ENCODE data around the gene ABLIM3. TPM values are rescaled to one million over a fixed set of nuclear protein-coding genes. Genes with fewer than 3 reads are reported as not detected.

Gene ABLIM3
- total RNA-seq, 1 experiment from 2014 or later = 111 TPM

GRCh38 chr5:149099920-149100319 lies 41.4 kb upstream of the ABLIM3 start:
- Histone ChIP-seq H3K4me3 (no peak overlapping the region), H3K9me3 (ENCODE audit: insufficient read depth, low read depth) (peaks cover 40% of the 10 kb centered on the region), H3K79me2 (ENCODE audit: low read depth) (no peaks in the 10 kb centered on the region), H3K36me3 (ENCODE audit: low read depth) (peaks cover 18% of the 10 kb centered on the region), H3K4me1 (replicated peaks; ENCODE audit: insufficient read depth) (peaks cover 8% of the 10 kb centered on the region; the same call in 1 of the 2 replicates), H3F3A (ENCODE audit: insufficient read depth, low read depth) (no peaks in the 10 kb centered on the region), H3K27ac (no peak overlapping the region), H3K4me2 (no peak overlapping the region), H4K20me1 (ENCODE audit: insufficient read depth) (no peaks in the 10 kb centered on the region), H3K27me3 (ENCODE audit: insufficient read depth, low read depth) (no peaks in the 10 kb centered on the region), H2AFZ (no peak overlapping the region), H3K9me2 (ENCODE audit: insufficient read depth) (no peaks in the 10 kb centered on the region)
- TF ChIP-seq EZH2 (IDR thresholded peaks at IDR 0.05; ENCODE audit: low read depth) (no peak), CTCF (conservative IDR thresholded peaks at IDR 0.05) (no peak)
- intact Hi-C loops (cut with micrococcal nuclease; ENCODE audit: unreplicated experiment) = no loop called here
- DNase-seq = no peak
- CTCF ChIA-PET = no interaction called here
- BruUV-seq (replicated peaks) = no TSS peak
- POLR2A ChIA-PET (ENCODE audit: unreplicated experiment) = no interaction called here

GRCh38 chr5:149100331-149100730 lies 41.0 kb upstream of the ABLIM3 start:
- no peak for DNase-seq
- Histone ChIP-seq H3K27ac (no peak overlapping the region), H3K4me2 (no peak overlapping the region), H3K4me1 (replicated peaks; ENCODE audit: insufficient read depth) (peaks cover 4% of the 10 kb centered on the region; the same call in 1 of the 2 replicates), H3K27me3 (ENCODE audit: insufficient read depth, low read depth) (no peaks in the 10 kb centered on the region), H2AFZ (no peak overlapping the region), H4K20me1 (ENCODE audit: insufficient read depth) (no peaks in the 10 kb centered on the region), H3K9me2 (ENCODE audit: insufficient read depth) (no peaks in the 10 kb centered on the region), H3K4me3 (no peak overlapping the region), H3K79me2 (ENCODE audit: low read depth) (no peaks in the 10 kb centered on the region), H3F3A (ENCODE audit: insufficient read depth, low read depth) (no peaks in the 10 kb centered on the region), H3K9me3 (ENCODE audit: insufficient read depth, low read depth) (peaks cover 40% of the 10 kb centered on the region), H3K36me3 (ENCODE audit: low read depth) (peaks cover 18% of the 10 kb centered on the region)
- CTCF ChIA-PET = no interaction called here
- TF ChIP-seq CTCF (conservative IDR thresholded peaks at IDR 0.05) = no peak
- no peak for TF ChIP-seq EZH2 (IDR thresholded peaks at IDR 0.05; ENCODE audit: low read depth)
- POLR2A ChIA-PET (ENCODE audit: unreplicated experiment) = no interaction called here
- no TSS peak for BruUV-seq (replicated peaks)
- intact Hi-C loops (cut with micrococcal nuclease; ENCODE audit: unreplicated experiment) = no loop called here

- Histone ChIP-seq H3K4me1 (replicated peaks; ENCODE audit: insufficient read depth) (peaks cover 24% of the 10 kb centered on the region), H3K4me3 (no peak overlapping the region), H3K79me2 (ENCODE audit: low read depth) (no peaks in the 10 kb centered on the region), H2AFZ (no peak overlapping the region), H3K27ac (no peak overlapping the region), H3F3A (ENCODE audit: insufficient read depth, low read depth) (peaks cover 16% of the 10 kb centered on the region), H3K36me3 (ENCODE audit: low read depth) (peaks cover 23% of the 10 kb centered on the region; the same call in 1 of the 2 replicates), H3K4me2 (no peak overlapping the region), H3K9me3 (ENCODE audit: insufficient read depth, low read depth) (0 out of 2 replicates have a peak, but pooled peaks cover 7% of the 10 kb centered on the region), H3K27me3 (ENCODE audit: insufficient read depth, low read depth) (no peaks in the 10 kb centered on the region), H3K9me2 (ENCODE audit: insufficient read depth) (no peaks in the 10 kb centered on the region), H4K20me1 (ENCODE audit: insufficient read depth) (no peaks in the 10 kb centered on the region)
- ChIA-PET CTCF (interaction anchor here (0.7 kb wide), 1 partner anchor 378 kb away, joined by 3 read pairs; no protein-coding TSS in a partner anchor), POLR2A (ENCODE audit: unreplicated experiment) (no interaction called here)
- intact Hi-C loops (cut with micrococcal nuclease; ENCODE audit: unreplicated experiment) = no loop called here
- TF ChIP-seq EZH2 (IDR thresholded peaks at IDR 0.05; ENCODE audit: low read depth) (no peak), CTCF (conservative IDR thresholded peaks at IDR 0.05) (no peak)
- BruUV-seq (replicated peaks) = no TSS peak
- no peak for DNase-seq
These were observed 32.5 kb upstream of the ABLIM3 start for GRCh38 chr5:149108651-149109280.
